ENCODE results near the gene RAB29.

- TF ChIP-seq EZH2 (IDR thresholded peaks at IDR 0.05; ENCODE audit: borderline replicate concordance, insufficient read depth, low read length, poor library complexity, severe bottlenecking) (no peak), EP300 (conservative IDR thresholded peaks at IDR 0.05; ENCODE audit: poor library complexity, severe bottlenecking) (no peak)
Measured at GRCh38 chr1:205802060-205802459, 26.8 kb upstream of the RAB29 start.

All from neural cell (in vitro differentiated cells).